ENCODE results near the gene CIAO1.

GRCh38 chr2:96239091-96239490, 26.9 kb upstream of the CIAO1 start:
- TF ChIP-seq TARDBP (IDR thresholded peaks at IDR 0.05), result no peak
- TF ChIP-seq SP1 (IDR thresholded peaks at IDR 0.05), result no peak
- no peak for TF ChIP-seq FOXA1 (IDR thresholded peaks at IDR 0.05)

Measured in HEK293T (cell line).